NCI-H2107 treated with DMSO at 0.1 percent for 48 hours (cell line): ENCODE data around the gene KAT2B.
"Not testable (repeated sequence)": the region's sequence is repeated elsewhere in the genome, so short reads cannot be mapped to it uniquely, and the experiment has no call there.

Experiments
- DNase-seq: peaks from one replicate; lab custom pipeline; 2025; ENCODE audit not compliant: unreplicated experiment; lab: John Stamatoyannopoulos, UW

The KAT2B gene

GRCh38 chr3:20039765-20040547 is at the start of gene KAT2B:
TSS of gene KAT2B (plus strand) at chr3:20040446. CDS start at chr3:20040478, 32 bp downstream.
- DNase-seq, result no peak

- DNase-seq, result no peak
These were observed 45.5 kb upstream of the KAT2B start for GRCh38 chr3:19994796-19995195.

GRCh38 chr3:19997502-19997901 is 42.7 kb upstream of the KAT2B start:
- DNase-seq, result no peak

GRCh38 chr3:20001932-20002331 is 38.3 kb upstream of the KAT2B start:
- no peak for DNase-seq

- DNase-seq, result no peak
These were observed 32.3 kb upstream of the KAT2B start for GRCh38 chr3:20007960-20008359.

- DNase-seq, result no peak
These were observed 31.6 kb upstream of the KAT2B start for GRCh38 chr3:20008646-20009045.

GRCh38 chr3:20012164-20012563 is 28.1 kb upstream of the KAT2B start, which contains the start of gene PP2D1:
TSS of gene PP2D1 (minus strand) at chr3:20012264. CDS start at chr3:20012072, 192 bp downstream.
- no peak for DNase-seq

- no peak for DNase-seq
These were observed 26.9 kb upstream of the KAT2B start for GRCh38 chr3:20013396-20013795.

- DNase-seq, result no peak
These were observed 24.7 kb upstream of the KAT2B start for GRCh38 chr3:20015525-20015924.

GRCh38 chr3:20016076-20016475 is 24.2 kb upstream of the KAT2B start:
- DNase-seq, result not testable (repeated sequence)

GRCh38 chr3:20022954-20023622 is 17.2 kb upstream of the KAT2B start:
- DNase-seq, result no peak

GRCh38 chr3:20023623-20024405 is 16.4 kb upstream of the KAT2B start:
- DNase-seq, result no peak

GRCh38 chr3:20027136-20027535 is 13.1 kb upstream of the KAT2B start:
- DNase-seq, result no peak

- no peak for DNase-seq
These were observed 11.3 kb upstream of the KAT2B start for GRCh38 chr3:20028905-20029331.

- DNase-seq, result not testable (repeated sequence)
These were observed 8.3 kb upstream of the KAT2B start for GRCh38 chr3:20031939-20032338.

GRCh38 chr3:20035019-20035418 is 5.2 kb upstream of the KAT2B start:
- no peak for DNase-seq

- no peak for DNase-seq
These were observed 2.8 kb upstream of the KAT2B start for GRCh38 chr3:20037255-20037996.

GRCh38 chr3:20038699-20039465 is 1.4 kb upstream of the KAT2B start:
- DNase-seq, result no peak

GRCh38 chr3:20039466-20039764 is 831 bp upstream of the KAT2B start:
- no peak for DNase-seq

- DNase-seq, result peak; percentile 37
These were observed 426 bp downstream of the KAT2B start for GRCh38 chr3:20040548-20041196.
